Stimulated activated CD8-positive, alpha-beta memory T cell treated with anti-CD3 and anti-CD28 coated beads, Interleukin-4, amount 100 ng/mL, for 24 hours (primary cell): ENCODE data around the gene TAF1C.
A peak's percentile ranks its signal among the peaks of the same experiment; 100 is the strongest.

ENCODE experiments used
- DNase-seq: peaks from one replicate; pipeline ENCODE4 v3.0.0-alpha.2; 2020; ENCODE audit warnings: low read depth

TAF1C gene

DNA sequence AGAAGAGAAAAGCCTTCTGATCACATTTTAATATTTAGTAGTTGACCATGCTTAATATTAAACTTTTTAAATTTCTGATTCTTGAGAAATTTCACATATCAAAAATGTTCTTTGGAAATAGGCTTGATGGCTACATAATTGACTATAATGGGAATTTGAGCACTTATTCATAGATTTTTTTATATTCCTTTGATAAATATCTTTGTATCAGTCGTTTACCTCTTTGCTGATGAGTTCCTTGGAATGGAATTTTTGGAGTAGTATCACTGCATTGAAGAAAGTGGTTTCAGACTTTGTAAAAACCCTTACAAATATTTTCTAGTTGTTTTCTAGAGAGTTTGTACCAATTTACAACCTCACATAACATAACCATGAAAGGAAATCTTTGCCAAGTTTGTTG is 27.1 kb downstream of the TAF1C start:
- DNase-seq = no peak

DNA sequence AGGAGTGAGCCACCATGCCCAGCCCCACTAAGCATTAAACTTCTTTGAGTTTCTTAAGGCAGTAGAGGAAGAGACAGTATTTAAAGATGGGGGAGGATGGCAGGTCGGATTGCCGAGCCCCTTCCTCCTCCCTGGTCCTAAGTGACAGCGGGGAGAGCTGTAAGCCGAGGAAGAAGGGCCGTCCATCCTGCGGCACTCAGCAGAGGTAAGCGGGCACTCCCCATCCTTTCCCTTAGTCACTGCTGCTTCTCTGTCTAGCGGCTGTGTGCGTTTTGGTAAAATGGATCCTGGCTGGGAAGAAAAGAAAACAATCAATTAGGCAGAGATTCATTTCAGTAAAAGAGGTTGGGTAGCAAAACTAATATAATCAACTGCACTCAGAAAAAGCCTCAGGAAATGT is 27.9 kb downstream of the TAF1C start:
- DNase-seq = no peak

DNA sequence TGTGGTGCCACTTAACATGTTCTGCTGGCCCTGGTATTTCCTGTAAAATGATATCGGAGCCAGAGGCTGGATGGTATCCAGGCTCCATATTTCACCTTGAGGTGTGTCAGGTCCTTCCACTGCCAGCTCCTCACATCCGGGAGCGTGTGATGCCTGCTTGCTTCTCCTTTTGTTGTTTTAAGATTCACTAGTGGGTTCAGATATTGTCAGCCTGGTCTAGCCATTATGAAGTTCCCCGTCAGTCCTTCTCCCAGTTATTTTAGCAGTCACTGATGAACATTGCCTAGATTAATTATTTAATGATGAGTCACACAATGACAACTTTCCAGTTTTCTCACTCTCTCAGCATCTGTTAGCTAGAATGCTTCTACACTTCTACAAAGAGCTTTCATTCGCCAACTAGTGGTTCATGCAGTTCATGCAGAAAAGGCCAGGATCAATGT is 30.5 kb downstream of the TAF1C start:
- DNase-seq = no peak

DNA sequence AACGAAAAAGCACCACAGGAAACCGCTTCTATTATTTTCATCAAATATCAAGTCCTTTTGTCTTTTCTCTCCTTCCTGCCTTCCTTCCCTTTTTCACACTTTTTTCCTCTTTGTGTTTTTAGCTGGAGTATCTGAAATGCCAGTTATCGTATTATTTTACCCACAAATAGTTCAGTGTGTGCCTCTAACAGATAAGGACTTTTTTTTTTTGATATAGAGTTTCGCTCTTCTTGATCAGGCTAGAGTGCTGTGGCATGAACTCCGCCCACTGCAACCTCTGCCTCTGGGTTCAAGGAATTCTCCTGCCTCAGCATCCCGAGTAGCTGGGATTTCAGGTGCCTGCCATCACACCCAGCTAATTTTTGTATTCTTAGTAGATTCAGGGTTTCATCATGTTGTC is 31.1 kb downstream of the TAF1C start:
- no peak for DNase-seq

DNA sequence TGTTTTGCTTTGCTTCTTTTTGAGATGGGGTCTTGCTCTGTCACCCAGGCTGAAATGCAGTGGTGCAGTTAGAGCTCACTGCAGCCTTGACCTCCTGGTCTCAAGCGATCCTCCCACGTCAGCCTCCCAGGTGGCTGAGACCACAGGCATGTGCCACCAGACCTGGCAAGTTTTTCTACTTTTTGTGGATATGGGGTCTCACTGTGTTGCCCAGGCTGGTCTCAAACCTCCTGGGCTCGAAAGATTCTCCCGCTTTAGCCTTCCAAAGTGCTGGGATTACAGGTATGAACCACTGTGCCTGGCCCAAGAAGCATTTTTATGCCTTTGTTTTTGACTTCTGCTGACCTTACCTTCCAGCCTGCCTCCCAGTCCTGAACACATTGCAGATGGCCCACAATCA is 31.6 kb downstream of the TAF1C start:
- DNase-seq = no peak

DNA sequence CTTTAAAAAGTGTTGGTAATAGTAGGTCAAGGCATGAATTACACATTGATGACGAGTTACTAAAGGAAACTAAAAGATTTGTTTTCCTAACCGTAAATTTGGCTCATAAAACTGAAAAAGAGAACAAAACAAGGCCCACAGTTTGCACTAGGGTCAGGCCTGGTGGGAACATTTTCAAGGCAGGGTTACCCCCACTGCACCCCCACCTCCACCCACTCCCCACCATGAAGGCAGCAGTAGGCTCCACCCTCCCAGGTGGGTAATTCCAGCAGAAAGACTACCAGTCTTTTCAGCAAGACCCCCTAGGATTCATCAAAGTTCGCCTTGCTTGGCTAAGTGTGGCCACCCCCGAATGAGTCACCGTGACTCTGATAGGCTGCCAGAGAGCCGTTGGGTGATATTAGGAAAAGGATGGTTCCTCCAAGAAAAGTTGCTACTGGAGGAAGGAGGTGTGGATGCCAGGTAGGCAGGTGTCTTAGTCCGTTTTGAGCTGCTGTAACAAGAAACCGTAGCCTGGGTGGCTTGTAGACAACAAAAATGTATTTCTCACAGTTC is 33.1 kb downstream of the TAF1C start:
- no peak for DNase-seq

DNA sequence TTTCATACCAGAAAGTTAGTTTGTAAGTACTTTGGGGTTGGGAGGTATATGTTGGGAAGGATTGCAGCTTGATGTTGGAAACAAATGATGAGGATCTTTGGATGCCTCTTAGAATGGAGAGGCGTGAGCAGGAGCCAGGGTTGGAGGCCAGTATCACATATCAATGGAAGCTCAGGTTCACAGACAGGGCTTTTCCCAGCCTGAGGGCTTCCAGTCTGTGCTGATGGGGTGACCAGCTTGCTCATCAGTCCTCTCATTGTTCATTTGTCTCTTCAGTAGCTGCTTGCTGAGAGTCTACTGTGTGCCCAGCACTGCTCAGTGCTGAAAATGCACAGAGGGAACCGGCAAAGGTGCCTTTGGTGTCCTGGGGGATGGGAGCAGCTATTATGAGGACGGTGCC is 35.9 kb downstream of the TAF1C start:
- no peak for DNase-seq

DNA sequence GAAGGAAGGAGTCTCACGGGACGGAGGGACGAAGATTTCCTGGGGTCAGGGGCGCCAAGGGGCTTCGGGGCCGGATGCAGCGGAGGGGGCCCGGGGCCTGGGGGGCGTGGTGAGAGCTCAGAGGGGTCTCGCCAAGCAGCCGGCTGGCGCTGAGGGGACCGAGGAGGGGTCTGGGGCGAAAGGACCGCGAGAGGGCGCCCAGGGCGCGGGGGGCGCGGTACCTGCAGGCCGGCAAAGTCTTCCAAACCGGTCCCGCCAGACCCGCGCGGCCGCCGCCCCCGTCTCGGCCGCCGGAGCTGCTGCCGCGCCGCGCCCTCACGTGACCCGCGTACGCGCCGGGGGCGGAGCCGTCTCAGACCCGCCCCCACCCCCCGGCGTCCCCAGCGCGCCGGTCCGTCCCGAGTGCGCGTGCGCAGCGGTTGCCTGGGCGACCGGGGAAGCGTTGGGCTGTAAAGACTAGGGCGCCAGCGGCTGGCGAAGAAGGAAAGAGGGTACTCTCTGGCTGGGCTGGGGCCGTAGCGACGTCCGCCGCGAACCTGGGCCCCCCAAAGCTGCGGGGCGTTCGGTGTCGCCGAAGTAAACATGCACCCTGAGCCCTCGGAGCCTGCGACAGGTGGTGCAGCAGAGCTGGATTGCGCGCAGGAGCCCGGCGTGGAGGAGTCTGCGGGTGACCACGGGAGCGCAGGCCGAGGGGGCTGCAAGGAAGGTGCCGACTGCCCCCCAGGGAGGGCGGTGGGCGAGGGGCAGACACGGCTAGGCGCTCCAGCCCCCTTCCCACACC is 41.8 kb downstream of the TAF1C start, which contains the start of the genes DNAAF1 and HSDL1:
TSS of gene DNAAF1 (plus strand) at position 450 of the 781 bp plus-strand sequence. CDS start at position 583, 133 bp downstream.
TSS of gene HSDL1 (minus strand) at position 319 of the 781 bp plus-strand sequence. CDS start 13,856 bp downstream, outside the sequence.
- peak; percentile 93 for DNase-seq

DNA sequence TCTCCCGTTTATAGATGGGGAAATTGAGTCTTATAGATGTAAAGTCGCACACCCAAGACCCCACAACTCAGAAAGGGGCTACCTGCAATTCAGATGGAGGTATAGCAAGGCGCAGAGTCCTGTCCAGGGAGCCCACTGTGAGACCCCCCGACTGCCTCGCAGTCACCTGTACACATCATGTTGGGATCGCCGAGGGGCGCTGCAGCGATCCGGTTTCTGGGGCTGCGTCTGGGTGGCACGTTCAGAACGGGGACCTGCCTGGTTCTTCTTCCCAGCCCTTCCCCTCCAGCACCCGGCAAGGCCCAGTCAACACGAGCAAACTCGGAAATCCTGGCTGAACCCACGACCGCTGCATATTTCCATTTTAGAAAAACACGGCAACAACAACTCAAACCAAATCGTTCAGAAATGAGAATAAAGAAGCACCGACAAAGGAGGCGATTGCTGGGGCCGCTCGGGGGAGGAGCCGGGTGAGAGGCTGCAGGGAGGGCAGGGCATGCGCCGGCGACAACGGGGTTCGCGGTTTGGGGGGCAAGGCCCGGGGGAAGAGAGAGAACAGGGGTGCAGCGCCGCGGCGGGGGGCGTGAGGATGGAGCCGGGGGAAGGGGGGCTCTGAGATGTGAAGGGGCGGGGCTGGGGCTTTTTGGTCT is 42.5 kb downstream of the TAF1C start:
- peak; percentile 33 for DNase-seq

DNA sequence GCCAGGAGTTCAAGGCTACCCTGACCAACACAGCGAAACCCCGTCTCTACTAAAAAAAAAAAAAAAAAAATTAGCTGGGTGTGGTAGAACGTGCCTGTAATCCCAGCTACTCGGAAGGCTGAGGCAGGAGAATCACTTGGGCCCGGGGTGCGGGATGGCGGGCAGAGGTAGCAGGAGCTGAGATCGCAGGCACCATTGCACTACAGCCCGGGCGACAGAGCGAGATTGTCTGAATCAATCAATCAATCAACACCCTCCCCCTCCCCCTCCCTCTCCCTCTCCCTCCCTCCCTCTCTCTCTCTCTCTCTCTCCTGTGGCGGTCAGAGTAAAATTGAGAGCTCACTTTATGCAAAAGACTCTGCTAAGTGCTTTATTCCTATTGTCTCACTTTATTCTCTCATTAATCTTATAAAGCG is 43.1 kb downstream of the TAF1C start:
- no peak for DNase-seq

DNA sequence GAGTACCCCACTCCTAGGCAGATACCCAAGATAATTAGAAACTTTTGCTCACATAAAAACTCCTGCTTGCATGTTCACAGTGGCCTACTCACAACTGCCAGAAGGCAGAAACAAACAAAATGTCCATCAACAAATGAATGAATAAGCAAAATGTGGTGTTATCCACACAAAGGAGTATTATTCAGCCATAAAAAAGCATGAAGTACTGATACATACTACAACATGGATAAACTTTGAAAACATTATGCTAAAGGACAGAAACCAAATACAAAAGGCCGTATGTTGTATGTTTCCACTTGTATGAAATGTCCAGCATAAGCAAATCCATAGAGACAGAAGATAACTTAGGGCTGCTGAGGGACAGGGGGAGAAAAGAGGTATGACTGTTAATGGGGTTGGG is 43.8 kb downstream of the TAF1C start:
- no peak for DNase-seq

DNA sequence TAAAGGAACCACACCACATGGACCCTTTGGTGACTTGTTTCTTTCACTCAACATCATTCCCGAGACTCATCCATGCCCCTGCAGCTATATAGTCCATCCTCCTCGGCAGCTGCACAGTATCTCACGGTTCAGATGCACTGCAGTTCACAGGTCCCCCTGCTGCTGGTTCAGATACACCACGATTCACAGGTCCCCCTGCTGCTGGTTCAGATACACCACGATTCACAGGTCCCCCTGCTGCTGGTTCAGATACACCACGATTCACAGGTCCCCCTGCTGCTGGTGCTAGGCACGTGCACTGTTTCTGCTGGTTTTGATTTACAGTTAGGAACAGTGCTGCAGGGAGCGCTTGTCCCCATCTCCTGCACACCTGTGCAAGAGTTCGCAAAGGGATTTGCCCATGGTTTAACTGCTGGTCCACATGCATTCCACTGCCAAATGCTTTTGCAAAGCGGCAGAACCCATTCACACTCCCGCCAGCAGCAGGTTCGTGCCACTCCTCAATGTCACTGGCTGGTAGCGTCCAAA is 45.6 kb downstream of the TAF1C start:
- no peak for DNase-seq

DNA sequence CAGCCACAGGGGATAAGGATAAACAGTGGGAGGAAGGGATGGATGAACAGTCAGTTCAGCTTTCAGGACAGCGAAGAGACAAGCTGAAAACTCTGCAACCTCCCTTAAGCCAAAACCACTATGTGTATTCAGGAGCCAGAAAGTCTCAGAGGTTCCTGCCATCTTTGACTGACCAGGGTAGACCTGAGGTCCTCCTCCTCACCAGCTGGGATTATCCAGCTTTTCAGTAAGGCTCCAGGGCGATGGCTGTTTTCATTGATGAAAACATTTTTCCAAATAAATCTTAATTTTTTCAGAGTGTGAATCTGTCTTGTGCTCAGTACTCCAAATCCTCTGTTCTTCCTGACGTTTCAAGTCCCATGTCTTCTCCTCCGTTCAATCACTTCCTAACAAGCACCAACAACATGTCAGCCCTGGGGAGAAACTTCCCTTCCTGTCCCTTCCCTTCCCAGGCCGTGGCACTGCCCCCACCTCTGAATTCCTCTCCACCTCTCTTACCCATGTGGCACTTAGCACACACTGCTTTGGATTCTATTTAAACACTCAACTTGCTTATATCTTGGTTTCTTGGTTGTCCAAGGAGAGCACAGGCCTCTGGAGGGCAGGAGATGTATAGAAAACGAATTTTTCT is 47.1 kb downstream of the TAF1C start:
- no peak for DNase-seq

DNA sequence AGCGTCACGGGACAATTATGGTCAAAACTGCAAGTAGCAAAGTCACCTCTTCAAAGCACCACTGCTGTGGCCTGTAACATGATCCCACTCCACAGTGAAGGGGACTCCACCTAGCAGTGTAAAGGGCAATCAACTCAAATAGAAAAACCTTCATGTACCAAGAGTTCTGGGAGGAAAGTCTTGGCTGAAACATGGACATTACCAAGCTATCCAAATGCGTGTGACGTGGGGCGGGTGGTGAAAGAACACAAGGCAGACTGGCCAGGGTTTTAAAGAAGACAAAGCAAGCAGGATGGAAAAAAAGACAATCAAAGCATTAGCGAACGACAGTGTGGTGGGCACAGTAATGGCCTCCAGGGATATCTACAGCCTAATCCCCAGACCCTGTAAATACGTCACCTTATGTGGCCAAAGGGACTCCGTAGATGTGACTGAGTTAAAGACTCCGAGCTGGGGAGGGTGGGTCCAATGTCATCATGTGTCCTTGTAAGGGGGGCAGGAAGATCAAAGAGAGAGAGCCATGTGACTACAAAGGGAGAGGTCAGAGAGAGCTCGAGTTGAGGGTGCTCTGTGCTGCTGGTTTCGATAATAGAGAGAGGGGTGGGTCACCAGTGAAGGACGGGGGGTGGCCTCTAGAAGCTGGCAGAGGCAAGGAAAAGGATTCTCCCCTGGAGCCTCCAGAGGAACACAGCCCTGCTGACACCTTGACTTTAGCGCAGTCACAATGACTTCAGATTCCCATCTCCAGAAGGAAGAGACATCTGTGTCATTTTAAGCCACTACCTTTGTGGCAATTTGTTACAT is 47.8 kb downstream of the TAF1C start:
- no peak for DNase-seq

DNA sequence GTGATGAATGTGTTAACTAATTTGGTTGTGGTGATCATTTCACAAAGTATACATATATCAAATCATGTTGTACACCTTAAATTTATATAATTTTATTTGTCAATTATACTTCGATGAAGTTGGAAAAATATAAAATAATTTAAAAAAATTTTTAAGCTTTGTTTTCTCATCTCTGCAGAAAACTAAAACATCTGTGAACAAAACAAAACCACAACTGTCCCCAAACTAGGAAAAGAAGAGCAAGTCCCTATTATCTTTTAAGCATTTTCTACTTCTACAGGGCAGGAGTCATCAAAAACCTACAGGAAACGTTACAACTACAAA is 48.4 kb downstream of the TAF1C start:
- no peak for DNase-seq

DNA sequence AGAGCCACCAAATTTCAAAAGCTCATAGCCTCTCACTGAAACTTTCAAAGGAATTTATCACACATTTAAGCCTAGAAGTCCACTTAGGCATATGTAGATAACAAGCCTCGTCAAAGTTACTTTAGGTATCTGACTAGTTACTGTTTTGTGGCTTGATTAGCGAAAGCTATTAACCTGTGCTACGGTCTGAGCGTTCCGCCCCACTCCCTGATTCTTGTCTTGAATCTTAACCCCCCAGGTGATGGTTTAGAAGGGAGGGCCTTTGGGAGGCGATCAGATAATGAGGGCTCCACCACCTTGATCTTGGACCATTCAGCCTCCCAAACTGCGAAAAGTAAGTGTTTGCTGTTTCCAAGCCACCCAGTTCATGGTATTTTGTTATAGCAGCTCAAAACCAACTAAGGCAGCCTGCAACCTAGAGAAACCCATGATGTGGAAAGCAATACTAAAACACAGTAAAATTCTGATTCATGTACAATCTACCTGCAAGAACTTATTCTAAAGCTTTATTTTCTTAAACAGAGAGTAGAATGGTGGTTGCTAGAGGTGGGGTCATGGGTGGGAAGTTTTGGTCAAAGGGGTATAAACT is 49.0 kb downstream of the TAF1C start:
- DNase-seq = no peak

DNA sequence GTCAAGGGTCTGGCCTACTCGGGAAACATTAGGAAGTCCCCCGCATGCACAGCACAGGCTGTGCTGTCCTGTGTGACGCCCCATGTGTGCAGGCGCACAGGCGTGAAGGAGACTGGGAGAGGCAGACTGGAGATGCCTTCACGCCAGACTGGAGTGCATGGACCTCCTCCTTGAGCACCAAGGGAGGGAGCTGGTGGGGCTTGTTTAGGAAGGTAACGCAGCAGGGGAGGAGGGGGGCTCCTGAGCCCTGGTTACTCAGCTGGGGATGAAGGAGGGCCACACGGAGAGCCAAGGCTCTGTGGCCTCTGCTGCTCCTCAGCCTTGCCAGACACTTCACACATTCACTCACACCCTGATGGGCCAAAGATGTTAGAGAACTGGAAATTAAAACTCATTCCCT is 49.6 kb downstream of the TAF1C start:
- no peak for DNase-seq

DNA sequence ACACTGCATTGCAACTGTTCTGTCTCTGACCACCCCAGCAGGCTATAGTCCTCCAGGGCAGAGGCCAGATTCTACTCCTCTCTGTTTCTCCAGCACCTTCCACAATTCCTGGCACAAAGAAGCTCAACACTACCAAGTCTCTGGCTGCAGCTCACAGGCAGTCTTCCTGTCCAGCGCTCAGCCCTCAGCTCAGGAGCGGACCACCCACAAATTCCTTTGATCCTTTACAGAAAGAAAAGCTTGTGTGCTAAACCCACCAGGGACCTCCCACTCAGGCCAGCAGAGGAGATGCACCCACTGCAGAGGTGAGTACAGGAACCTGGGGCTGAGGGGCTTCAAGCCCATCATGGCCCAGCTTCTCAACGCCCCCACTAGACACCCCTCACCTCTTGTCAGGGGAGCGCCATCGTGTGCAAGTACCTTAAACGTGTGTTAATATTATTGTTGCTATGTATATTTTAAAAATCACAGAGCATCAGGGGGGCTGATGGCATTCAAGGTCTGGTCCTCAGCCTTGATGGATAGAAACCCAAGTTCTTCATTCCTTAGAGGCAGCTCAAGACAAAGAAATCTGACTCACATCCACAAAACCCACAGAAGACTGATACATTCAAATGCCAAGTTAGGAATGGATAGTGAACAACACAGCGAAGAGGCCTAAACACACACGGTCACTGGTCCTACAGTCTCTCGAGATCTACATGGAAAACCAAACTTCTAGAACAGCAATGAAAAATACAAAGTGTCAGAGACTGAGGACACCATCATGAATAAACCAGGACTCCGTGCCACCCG is 50.3 kb downstream of the TAF1C start:
- DNase-seq = no peak

DNA sequence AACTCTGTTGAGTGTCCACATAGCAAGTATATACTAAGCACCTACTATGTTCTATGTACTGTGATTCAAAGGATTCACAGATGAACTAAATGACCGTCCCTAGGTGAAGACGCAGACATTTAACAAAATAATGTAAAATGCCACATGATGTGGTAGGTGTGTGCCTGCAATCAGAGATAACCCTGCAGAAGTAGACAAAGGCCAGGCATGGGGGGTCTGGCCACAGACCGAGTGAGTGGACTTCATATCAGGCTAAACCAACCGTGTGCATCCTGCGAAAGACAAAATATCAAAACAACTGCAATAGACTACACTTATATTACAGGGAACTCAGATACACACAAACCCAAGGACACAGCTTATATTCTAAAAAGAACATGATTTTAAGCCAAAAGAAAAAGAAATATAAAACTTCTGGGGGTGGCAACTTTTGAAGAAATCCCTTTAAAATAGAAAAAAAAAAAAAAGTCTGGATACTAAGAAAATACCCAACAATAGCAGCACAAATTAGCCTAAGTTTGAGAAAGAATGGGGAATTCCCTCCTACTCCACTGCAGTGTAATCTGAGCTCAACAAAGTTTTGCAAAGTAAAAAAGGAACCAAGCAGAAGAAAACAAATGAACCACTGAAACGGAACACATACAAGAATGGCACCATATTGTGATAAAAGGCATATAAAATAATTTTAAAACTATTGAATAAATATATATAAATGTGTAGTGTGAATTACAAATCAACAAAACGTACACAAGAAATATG is 54.2 kb downstream of the TAF1C start:
- no peak for DNase-seq

DNA sequence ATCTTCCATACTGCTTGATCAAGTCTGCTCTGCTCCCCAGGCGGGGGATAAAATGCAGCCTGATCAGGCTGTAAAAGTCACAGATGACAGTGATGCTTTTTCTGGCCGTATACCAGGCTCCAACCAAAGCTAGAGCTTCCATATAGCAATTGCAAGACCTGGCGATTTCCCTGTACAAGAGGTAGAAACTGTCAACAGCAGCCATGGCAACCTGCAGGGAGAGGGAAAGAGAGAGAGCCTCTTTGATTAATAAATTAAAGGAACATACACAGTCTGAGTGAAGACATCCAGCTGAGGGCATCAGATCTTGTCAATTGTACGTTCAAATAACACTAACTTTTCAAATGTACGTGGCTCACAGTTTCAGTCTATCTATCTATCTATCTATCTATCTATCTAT is 55.7 kb downstream of the TAF1C start:
- no peak for DNase-seq
